Neuronal stem cell (in vitro differentiated cells): ENCODE measurements around the gene PANX2.

ENCODE experiments used
- DNase-seq: peaks from one replicate; pipeline ENCODE4 v3.0.0-alpha.2; 2013; ENCODE audit warnings: low spot score
- H2AFZ ChIP-seq: one replicate; pipeline ENCODE4 v1.6.1; 2013; ENCODE audit warnings: mild to moderate bottlenecking, low read length, inconsistent platforms
- H2AK5ac ChIP-seq: 2 replicates; pipeline ENCODE4 v1.6.1; 2013; ENCODE audit warnings: low read depth, mild to moderate bottlenecking, inconsistent platforms, low read length, moderate library complexity, mixed read lengths
- H2BK120ac ChIP-seq: 2 replicates; pipeline ENCODE4 v1.6.1; 2013; ENCODE audit warnings: low read depth, mild to moderate bottlenecking, inconsistent platforms, low read length, moderate library complexity, mixed read lengths
- H2BK12ac ChIP-seq: one replicate; pipeline ENCODE4 v1.6.1; 2013; ENCODE audit warnings: low read length, inconsistent platforms
- H2BK15ac ChIP-seq: 2 replicates; pipeline ENCODE4 v1.6.1; 2013; ENCODE audit warnings: mild to moderate bottlenecking, low read length, inconsistent platforms, mixed read lengths
- H2BK5ac ChIP-seq: one replicate; pipeline ENCODE4 v1.6.1; 2013; ENCODE audit warnings: inconsistent platforms, mild to moderate bottlenecking, low read length, moderate library complexity
- H3K14ac ChIP-seq: one replicate; pipeline ENCODE4 v1.6.1; 2013; ENCODE audit warnings: low read length, inconsistent platforms
- H3K18ac ChIP-seq: 2 replicates; pipeline ENCODE4 v1.6.1; 2013; ENCODE audit warnings: low read length, inconsistent platforms
- H3K23ac ChIP-seq: 2 replicates; pipeline ENCODE4 v1.6.1; 2013; ENCODE audit warnings: low read depth, mild to moderate bottlenecking, mixed read lengths, low read length, inconsistent platforms; ENCODE audit not compliant: poor library complexity
- H3K27ac ChIP-seq: replicated peaks from 3 replicates; pipeline ENCODE4 v1.5.1; 2013; ENCODE audit warnings: low read length, inconsistent platforms
- H3K27me3 ChIP-seq, 3 experiments: 2 replicates each; pipeline ENCODE4 v1.6.1; 2013; ENCODE audit warnings: low read length in 3 of 3, mild to moderate bottlenecking in 2 of 3, inconsistent platforms in 1 of 3, low read depth in 1 of 3, mixed read lengths in 1 of 3, moderate library complexity in 1 of 3; ENCODE audit not compliant: control insufficient read depth in 3 of 3, insufficient read depth in 3 of 3
- H3K36me3 ChIP-seq, 2 donors: replicated peaks in 1 of 2; 2 replicates each; pipeline ENCODE4 v1.6.1; 2013; ENCODE audit warnings: low read length in 2 of 2; ENCODE audit not compliant: control insufficient read depth in 2 of 2, insufficient read depth in 2 of 2
- H3K4ac ChIP-seq: 2 replicates; pipeline ENCODE4 v1.6.1; 2013; ENCODE audit warnings: inconsistent platforms, mild to moderate bottlenecking, low read length, moderate library complexity
- H3K4me1 ChIP-seq, 2 donors: 1 replicate in 1 of 2; 2 replicates in 1 of 2; pipeline ENCODE4 v1.6.1; 2013; ENCODE audit warnings: low read length in 2 of 2, low read depth in 1 of 2; ENCODE audit not compliant: control insufficient read depth in 2 of 2, insufficient read depth in 1 of 2
- H3K4me2 ChIP-seq: one replicate; pipeline ENCODE4 v1.6.1; 2013; ENCODE audit warnings: mild to moderate bottlenecking, low read length, inconsistent platforms; ENCODE audit not compliant: insufficient read depth, poor library complexity, severe bottlenecking
- H3K4me3 ChIP-seq, 2 donors: 2 replicates each; pipeline ENCODE4 v1.5.1; 2013; ENCODE audit warnings: low read length in 2 of 2, mild to moderate bottlenecking in 2 of 2, inconsistent platforms in 1 of 2, moderate library complexity in 1 of 2
- H3K79me1 ChIP-seq: one replicate; pipeline ENCODE4 v1.6.1; 2013; ENCODE audit warnings: low read depth, mild to moderate bottlenecking, inconsistent platforms, low read length, moderate library complexity
- H3K9ac ChIP-seq: one replicate; pipeline ENCODE4 v1.6.1; 2013; ENCODE audit warnings: mild to moderate bottlenecking, low read depth, low read length, inconsistent platforms; ENCODE audit not compliant: poor library complexity
- H3K9me3 ChIP-seq, 2 donors: replicated peaks in 1 of 2; 2 replicates each; pipeline versions ENCODE3 to v1.6.1; 2013; ENCODE audit warnings: low read length in 2 of 2, mild to moderate bottlenecking in 2 of 2, inconsistent platforms in 1 of 2, low read depth in 1 of 2, mixed read lengths in 1 of 2, moderate library complexity in 1 of 2; ENCODE audit not compliant: control insufficient read depth in 2 of 2, insufficient read depth in 1 of 2
- H4K8ac ChIP-seq: one replicate; pipeline ENCODE4 v1.6.1; 2013; ENCODE audit warnings: low read depth, mild to moderate bottlenecking, inconsistent platforms, low read length, moderate library complexity
- H4K91ac ChIP-seq: one replicate; pipeline ENCODE4 v1.6.1; 2013; ENCODE audit warnings: low read length, low read depth, mild to moderate bottlenecking, inconsistent platforms; ENCODE audit not compliant: poor library complexity
- WGBS, 2 donors: extraction: QIAGEN DNeasy Blood & Tissue Kit; methylation state at CpG; one replicate each; pipeline ENCODE4 v1.1.7; 2013; ENCODE audit warnings: missing lambda C conversion rate in 2 of 2, mixed read lengths in 1 of 2; ENCODE audit not compliant: insufficient read length in 2 of 2, insufficient replicate concordance in 1 of 2; ENCODE audit errors: extremely low coverage in 2 of 2; 5-methylcytosine and 5-hydroxymethylcytosine counted together

Gene PANX2

DNA sequence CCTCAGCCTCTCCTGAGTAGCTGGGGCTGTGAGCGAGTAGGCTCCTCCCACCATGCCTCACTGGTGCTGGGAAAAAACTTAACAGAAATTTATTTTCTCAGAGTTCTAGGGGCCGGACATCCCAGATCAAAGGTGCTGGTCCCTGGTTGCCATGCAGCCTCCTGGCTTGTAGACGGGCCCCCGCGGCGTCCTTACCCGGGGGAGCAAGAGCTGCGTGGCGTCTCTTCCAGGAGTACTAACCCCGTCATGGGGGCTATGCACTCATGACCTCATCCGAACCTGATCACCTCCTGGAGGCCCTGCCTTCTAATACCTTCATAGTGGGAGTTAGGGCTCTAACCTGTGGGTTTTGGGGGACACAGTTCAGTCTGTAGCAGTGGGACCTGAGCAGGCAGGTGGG, 17.8 kb downstream of the PANX2 start:
- H3K79me1 ChIP-seq, result peaks cover 18% of the 10 kb centered on the region
- H3K9me3 ChIP-seq, result no peaks in the 10 kb centered on the region
- no peak for DNase-seq
- H3K14ac ChIP-seq, result no peak overlapping the region
- H2BK12ac ChIP-seq, result no peak overlapping the region
- no peak overlapping the region for H2BK5ac ChIP-seq
- H3K18ac ChIP-seq, result no peak overlapping the region
- no peak overlapping the region for H3K27ac ChIP-seq
- H2AK5ac ChIP-seq, result no peak overlapping the region
- peak overlapping the region; percentile 65 for H3K23ac ChIP-seq
- peaks cover 1 to 7% of the 10 kb centered on the region in 2 donors for H3K36me3 ChIP-seq
- no peak overlapping the region for H4K8ac ChIP-seq
- H4K91ac ChIP-seq, result no peak overlapping the region
- H2BK120ac ChIP-seq, result no peak overlapping the region
- H3K4me3 ChIP-seq, result peak overlapping the region in 1 of 2 donors; percentile 10
- no peak overlapping the region for H3K9ac ChIP-seq
- H2BK15ac ChIP-seq, result no peak overlapping the region
- no peak overlapping the region for H3K4me2 ChIP-seq
- no CpG with 5 or more reads among the region's 11 CpGs for WGBS, 2 donors
- H3K4me1 ChIP-seq, result peaks cover 6 to 16% of the 10 kb centered on the region in 2 donors
- no peak overlapping the region for H3K4ac ChIP-seq
- H3K27me3 ChIP-seq, result peaks cover 0 to 12% (median 0%) of the 10 kb centered on the region in 3 experiments
- H2AFZ ChIP-seq, result no peak overlapping the region

DNA sequence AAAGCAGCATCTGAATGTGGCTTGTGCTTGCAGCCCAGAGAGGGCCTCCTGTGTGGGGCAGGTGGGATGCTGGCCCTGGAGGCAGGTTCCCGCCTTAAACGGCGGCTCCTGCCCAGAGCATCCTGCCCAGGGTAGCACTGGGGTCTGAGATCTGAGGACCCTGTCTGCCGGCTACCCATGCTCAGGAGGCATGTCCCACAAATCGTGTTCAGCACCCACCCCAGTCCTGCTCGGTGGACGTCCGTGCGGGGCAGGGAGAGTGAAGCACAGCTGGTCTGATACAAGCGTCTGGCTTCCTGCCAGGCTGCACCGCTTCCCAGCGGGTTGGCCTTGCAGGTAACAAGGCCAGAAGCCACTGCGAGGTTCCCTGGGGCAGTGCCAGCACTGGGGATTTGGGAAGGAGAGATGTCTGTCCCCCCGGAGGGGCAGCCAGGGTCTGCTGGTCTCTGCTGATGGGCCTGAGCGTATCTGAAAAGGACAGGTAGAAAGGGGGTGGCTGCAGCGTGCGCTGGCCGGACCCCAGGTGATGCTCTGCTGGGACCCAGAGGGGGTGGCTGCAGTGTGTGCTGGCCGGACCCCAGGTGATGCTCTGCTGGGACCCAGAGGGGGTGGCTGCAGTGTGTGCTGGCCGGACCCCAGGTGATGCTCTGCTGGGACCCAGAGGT, 18.8 kb downstream of the PANX2 start:
- no peak overlapping the region for H3K18ac ChIP-seq
- no peak overlapping the region for H2BK120ac ChIP-seq
- no peak overlapping the region for H4K8ac ChIP-seq
- H3K14ac ChIP-seq, result peak overlapping the region; percentile 38
- no peak overlapping the region for H2BK12ac ChIP-seq
- H3K79me1 ChIP-seq, result peaks cover 16% of the 10 kb centered on the region
- peak overlapping the region; percentile 39 for H2BK5ac ChIP-seq
- H3K4ac ChIP-seq, result no peak overlapping the region
- no peak overlapping the region for H3K4me2 ChIP-seq
- H3K23ac ChIP-seq, result peak overlapping the region; percentile 31
- H3K27ac ChIP-seq, result no peak overlapping the region
- H2AK5ac ChIP-seq, result no peak overlapping the region
- H3K9me3 ChIP-seq, result no peaks in the 10 kb centered on the region
- no peak overlapping the region for H2AFZ ChIP-seq
- no peak for DNase-seq
- peaks cover 0 to 12% (median 0%) of the 10 kb centered on the region in 3 experiments for H3K27me3 ChIP-seq
- H3K9ac ChIP-seq, result peak overlapping the region; percentile 21
- no peak overlapping the region for H4K91ac ChIP-seq
- H3K36me3 ChIP-seq, result peaks cover 9 to 15% of the 10 kb centered on the region in 2 donors
- no peak overlapping the region for H2BK15ac ChIP-seq
- no peak overlapping the region for H3K4me3 ChIP-seq
- WGBS, 2 donors, result no CpG with 5 or more reads among the region's 20 CpGs
- peaks cover 4 to 11% of the 10 kb centered on the region in 2 donors for H3K4me1 ChIP-seq

DNA sequence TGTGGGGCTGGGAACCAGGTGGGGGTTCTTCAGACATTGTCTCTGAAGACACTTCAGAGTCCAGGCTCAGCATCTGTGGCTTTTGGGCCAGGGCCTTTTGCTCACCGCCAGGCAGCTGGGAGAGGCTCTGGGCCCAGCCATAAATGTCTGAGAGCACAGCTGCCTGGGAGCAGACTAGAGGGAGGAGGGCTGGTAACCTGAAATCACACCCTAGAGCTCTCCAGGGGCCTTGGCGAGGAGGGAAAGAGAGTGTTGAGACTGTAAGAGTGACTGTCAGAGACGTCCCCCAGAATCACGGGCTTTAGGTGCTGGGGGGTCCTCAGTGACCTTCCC, 19.3 kb downstream of the PANX2 start:
- no peak for DNase-seq
- Histone ChIP-seq H2BK15ac (peak overlapping the region; percentile 38), H4K91ac (no peak overlapping the region), H3K4me2 (no peak overlapping the region), H2AK5ac (no peak overlapping the region), H3K79me1 (peaks cover 16% of the 10 kb centered on the region), H3K27me3 (peaks cover 0 to 7% (median 0%) of the 10 kb centered on the region in 3 experiments), H3K4me1 (peaks cover 4 to 11% of the 10 kb centered on the region in 2 donors), H2AFZ (no peak overlapping the region), H3K14ac (no peak overlapping the region), H3K36me3 (peaks cover 14 to 20% of the 10 kb centered on the region in 2 donors), H2BK5ac (peak overlapping the region; percentile 71), H3K4me3 (no peak overlapping the region), H3K4ac (no peak overlapping the region), H3K23ac (peak overlapping the region; percentile 89), H2BK12ac (no peak overlapping the region), H3K27ac (no peak overlapping the region), H3K18ac (peak overlapping the region; percentile 71), H3K9me3 (peaks cover 0 to 1% of the 10 kb centered on the region in 2 donors), H2BK120ac (no peak overlapping the region), H3K9ac (peak overlapping the region; percentile 81), H4K8ac (no peak overlapping the region)
- WGBS, 2 donors, result no CpG with 5 or more reads among the region's 4 CpGs

DNA sequence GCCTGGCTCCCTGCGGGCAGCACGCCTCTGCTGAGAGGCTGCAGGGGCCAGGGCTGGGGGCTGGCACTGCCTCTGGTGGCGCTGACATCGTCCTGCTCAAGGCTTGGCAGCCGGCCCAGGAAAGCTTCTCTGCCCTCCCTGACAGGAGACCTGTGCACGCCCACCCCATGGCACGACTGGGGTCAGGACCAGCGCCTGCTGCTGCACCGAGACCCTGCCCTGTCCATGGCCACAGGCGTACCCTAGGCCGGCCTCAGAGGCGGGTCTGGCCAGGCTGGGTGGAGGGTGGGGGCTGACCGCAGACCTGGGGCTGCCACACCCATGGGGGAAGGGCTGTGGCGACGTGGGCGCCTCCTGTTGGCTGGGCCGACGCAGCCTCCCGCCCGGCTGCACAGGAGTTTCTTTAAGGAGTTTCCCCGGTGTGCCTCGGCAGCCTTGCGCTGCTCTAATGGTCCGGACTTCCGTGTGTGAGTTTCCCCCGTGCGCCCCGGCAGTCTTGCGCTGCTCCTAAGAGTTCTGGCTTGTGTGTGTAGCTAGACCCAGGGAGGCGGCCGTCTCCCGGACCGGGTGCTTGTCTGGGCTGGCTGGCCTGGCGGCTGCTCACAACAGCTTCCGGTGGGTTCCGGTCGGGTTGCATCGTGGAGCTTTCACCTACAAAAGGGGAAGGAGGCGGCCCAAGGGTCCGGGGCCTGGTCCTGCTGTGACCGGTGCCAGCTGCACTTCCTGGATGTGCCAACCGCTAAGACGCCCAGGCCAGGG, 19.8 kb downstream of the PANX2 start:
- H3K4ac ChIP-seq, result no peak overlapping the region
- DNase-seq, result no peak
- no peak overlapping the region for H2BK12ac ChIP-seq
- no peak overlapping the region for H3K14ac ChIP-seq
- peak overlapping the region; percentile 89 for H3K23ac ChIP-seq
- no peak overlapping the region for H3K27ac ChIP-seq
- peak overlapping the region; percentile 81 for H3K9ac ChIP-seq
- H3K4me2 ChIP-seq, result peak overlapping the region; percentile 14
- H3K36me3 ChIP-seq, result peaks cover 16 to 26% of the 10 kb centered on the region in 2 donors
- H3K4me3 ChIP-seq, result peak overlapping the region in 1 of 2 donors; percentile 30
- peak overlapping the region; percentile 37 for H2AK5ac ChIP-seq
- H3K4me1 ChIP-seq, result peaks cover 4 to 8% of the 10 kb centered on the region in 2 donors
- H2BK5ac ChIP-seq, result peak overlapping the region; percentile 71
- peak overlapping the region; percentile 38 for H2BK15ac ChIP-seq
- H3K79me1 ChIP-seq, result peaks cover 13% of the 10 kb centered on the region
- peaks cover 0 to 2% of the 10 kb centered on the region in 2 donors for H3K9me3 ChIP-seq
- no CpG with 5 or more reads among the region's 43 CpGs for WGBS, 2 donors
- no peak overlapping the region for H2AFZ ChIP-seq
- H4K91ac ChIP-seq, result no peak overlapping the region
- peak overlapping the region; percentile 87 for H3K18ac ChIP-seq
- H3K27me3 ChIP-seq, result peaks cover 0 to 1% (median 0%) of the 10 kb centered on the region in 3 experiments
- H2BK120ac ChIP-seq, result no peak overlapping the region
- H4K8ac ChIP-seq, result no peak overlapping the region
